Ecto neural progenitor cell (in vitro differentiated cells): ENCODE results near the gene PEX16.

Experiments
- DNase-seq: peaks from one replicate; pipeline ENCODE4 v3.0.0-alpha.2; 2018; ENCODE audit warnings: low spot score

Gene PEX16

GRCh38 chr11:45876401-45876800 lies 41.3 kb downstream of the PEX16 start:
- no peak for DNase-seq

- peak; percentile 81 for DNase-seq
These were observed 44.9 kb downstream of the PEX16 start for GRCh38 chr11:45872651-45873356.

GRCh38 chr11:45871638-45872037 lies 46.0 kb downstream of the PEX16 start:
- DNase-seq = no peak

GRCh38 chr11:45870706-45871105 lies 47.0 kb downstream of the PEX16 start:
- no peak for DNase-seq

- no peak for DNase-seq
These were observed 48.1 kb downstream of the PEX16 start for GRCh38 chr11:45869551-45869950.

GRCh38 chr11:45864041-45864440 lies 53.6 kb downstream of the PEX16 start:
- DNase-seq = no peak

GRCh38 chr11:45860764-45861510 lies 56.7 kb downstream of the PEX16 start:
- no peak for DNase-seq

- no peak for DNase-seq
These were observed 57.3 kb downstream of the PEX16 start for GRCh38 chr11:45860348-45860747.
